NCI-H1694 (cell line): Measurements from ENCODE around the gene CPNE6.

Experiments used
- DNase-seq: peaks from one replicate; lab custom pipeline; 2025; lab: John Stamatoyannopoulos, UW

The CPNE6 gene

DNA sequence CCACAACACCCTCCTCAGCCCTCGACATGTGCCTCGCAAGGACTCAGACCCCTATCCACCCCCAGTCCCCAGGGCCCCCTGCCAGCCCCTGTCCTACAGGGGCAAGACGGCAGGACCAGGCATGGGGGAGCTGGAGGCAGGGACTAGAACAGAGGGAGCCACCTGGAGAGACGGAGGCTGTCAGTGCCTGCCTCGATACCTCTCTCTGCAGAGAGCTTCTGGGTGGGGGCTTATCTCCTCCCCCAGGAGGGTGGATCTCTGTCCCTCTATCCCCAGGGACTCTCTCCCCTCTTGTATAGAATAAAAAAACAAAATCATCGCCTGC lies 2.0 kb upstream of the CPNE6 start:
- no peak for DNase-seq

DNA sequence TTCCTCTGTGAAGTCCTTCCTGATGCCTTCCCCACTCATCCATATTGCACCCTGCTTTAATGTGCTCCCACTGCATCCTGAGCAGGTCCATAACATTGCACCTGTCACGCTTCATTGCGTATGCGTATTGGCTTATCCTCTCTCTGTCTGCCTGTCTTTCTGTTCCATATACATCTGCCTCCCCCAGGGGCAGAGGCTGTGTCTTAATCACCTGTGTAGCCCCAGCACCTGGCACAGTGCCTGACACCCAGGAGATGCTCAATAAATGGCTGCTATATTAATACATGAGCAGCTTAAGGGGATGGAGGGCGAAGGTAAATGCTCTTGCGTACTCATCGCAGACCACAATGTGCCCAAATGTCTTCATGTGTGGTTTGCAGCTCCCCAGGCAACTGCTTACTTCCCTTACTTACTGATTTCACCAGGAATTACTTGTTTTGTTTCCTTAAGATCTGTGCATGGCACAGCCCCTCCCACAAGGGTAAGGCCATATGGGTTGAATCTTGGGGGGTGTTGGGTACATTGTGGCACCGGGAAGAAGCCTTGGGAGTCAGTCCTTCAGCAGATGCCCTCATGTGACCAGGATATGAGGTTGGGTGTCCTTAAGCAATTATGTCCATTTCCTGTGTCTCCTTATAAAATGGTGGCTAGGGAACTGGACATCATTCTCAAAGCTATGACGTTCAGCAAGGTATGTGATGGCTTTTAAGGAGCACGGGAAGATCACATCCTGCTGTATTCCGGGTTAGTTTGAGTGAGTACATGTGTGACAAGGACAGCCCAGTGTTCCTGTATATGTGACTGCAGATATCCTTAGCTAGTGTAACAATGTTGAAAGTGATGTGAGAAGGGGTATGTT lies 848 bp upstream of the CPNE6 start:
- DNase-seq = no peak

DNA sequence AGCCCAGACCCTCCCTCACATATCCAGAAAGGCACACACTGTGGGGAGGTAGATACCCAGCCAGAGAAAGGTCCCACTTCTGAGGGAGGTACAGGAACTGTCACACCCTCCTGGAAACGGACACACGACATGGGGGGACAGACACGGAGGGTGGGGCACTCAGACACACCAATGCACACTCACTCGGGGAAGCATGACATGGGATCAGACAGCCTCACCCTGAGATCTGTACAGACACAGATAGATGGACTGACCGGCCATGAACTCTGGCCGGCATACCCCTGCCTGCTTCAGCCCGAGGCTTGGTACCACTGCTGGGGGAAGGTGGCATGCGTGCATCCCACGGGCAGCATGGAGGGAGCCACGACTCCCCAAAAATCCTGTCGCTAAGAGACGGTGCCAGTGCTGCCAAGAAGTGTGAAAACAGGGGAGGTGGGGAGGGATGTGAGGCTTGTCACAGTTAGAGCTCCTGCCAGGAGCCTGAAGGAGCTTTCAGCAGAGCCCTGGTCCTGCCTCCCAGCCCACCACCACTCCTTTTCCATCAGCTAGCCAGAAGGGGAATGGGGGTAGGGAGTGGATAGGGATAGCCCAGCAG lies 571 bp downstream of the CPNE6 start:
- no peak for DNase-seq

DNA sequence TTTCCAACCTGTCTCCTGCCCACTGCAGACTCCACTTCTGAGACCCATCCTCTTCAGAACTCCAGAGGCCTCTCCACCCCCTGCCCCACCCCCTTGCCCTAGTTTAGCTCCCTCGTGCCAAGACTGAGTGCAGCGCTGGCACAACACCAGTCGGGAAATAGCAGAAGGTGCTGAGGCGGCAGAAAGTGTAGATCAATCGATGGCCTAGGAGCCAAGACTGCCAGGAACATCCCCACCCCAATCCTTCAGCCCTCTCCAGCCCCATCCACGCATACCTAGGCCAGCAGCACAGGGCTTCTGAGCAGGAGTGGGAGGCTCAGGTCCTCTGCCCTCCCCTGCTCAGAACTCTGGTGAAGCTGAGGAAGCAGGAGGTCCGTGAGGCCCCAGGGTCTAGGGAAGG lies 1.1 kb downstream of the CPNE6 start:
- DNase-seq = no peak

DNA sequence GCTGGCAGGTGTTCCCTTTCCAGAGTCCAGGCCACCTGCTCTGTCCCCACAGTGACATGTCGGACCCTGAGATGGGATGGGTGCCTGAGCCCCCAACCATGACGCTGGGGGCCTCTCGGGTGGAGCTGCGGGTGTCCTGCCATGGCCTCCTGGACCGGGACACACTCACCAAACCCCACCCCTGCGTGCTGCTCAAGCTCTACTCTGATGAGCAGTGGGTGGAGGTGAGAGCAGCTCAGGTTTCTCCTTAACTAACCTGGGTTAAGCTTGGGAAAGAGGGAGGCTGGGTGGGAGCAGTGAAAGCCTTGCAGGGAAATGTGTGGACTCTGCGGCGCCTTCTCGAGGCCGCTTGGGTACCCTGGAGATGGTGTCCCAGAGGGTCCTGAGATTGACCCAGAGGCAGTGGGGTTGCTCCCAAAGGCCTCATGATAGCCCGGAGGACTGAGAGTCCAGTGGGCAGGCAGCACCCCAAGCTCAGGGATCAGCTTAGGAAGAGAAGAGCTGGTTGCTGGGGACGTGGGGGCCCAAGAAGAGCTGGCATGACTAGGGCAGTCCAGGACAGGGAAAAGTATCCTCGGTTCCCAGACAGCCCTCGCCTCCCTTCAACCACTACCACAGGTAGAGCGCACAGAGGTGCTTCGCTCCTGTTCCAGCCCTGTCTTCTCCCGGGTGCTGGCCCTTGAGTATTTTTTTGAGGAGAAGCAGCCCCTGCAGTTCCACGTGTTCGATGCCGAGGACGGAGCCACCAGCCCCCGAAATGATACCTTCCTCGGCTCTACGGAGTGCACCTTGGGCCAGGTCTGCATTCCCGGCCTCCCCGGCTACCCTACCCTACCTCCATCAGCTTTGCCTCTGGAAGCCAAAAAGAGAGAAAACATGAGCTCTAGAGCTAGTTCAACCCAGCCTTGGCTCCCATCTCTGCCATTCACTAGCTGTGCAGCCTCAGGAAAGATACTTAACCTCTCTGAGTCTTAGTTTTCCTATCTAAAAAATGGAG lies 1.8 kb downstream of the CPNE6 start:
- DNase-seq = no peak

DNA sequence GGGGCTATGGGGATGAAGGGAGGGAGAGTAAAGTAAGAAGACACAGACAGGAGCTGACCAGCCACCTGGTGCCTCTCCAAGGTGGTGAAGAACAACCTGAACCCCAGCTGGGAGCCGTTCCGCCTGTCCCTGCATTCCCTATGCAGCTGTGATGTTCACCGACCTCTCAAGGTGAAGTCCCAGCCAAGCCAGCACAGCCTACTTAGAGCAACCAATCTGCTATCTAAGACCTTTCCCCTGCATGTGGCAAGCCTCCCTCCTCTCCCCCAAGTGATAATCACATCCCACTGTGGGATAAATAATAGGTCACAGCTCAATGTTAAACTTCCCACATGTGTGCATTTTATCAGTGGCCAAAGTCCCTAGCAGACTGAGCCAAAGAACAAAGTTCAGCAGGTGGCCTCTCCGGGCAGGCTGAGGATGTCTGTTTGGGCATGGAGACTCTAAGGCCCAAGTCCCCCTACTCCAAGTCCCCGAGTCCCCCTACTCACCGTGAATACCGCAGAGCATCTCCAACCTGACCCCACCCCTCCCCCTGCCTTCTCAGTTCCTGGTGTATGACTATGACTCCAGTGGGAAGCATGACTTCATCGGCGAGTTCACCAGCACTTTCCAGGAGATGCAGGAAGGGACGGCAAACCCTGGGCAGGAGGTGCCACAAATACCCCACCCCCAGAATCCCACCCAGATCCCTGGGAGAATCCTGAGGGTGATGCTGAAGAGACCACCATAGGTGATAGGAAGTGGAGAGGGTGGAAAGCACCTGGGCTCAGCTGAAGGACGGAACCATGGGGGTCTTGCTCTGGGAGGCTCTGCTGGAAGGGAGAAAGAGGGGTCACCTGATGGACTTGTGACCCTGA lies 3.5 kb downstream of the CPNE6 start:
- DNase-seq = no peak

DNA sequence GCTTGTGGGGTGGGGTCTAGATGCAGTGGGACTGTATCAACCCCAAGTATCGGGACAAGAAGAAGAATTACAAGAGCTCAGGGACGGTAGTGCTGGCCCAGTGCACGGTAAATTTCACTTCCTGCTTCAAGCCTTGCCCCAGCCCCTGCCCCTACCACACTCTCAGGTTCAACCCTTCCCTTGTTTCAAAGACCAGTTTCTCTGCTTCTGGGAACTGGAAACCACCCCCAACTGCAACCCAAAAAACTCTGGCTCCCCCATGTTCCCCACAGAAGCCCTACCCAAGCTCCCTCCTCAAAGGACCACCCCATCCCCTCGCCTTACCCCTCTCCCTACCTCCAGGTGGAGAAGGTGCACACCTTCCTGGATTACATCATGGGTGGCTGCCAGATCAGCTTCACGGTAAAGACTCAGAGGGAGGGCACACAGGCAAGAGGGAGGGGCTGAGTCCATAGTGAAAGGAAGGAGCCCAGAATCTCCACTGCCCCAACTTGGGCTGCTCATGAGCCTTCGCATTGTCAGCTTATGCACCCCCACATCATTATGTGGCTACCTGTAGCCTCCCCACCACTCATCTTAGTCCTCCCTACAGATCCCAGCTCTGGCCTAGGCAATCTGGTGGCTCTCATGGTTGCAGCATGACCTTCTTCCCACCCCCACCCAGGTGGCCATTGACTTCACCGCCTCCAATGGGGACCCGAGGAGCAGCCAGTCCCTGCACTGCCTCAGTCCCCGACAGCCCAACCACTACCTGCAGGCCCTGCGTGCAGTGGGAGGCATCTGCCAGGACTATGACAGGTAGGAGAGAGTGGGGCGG lies 4.3 kb downstream of the CPNE6 start:
- no peak for DNase-seq

DNA sequence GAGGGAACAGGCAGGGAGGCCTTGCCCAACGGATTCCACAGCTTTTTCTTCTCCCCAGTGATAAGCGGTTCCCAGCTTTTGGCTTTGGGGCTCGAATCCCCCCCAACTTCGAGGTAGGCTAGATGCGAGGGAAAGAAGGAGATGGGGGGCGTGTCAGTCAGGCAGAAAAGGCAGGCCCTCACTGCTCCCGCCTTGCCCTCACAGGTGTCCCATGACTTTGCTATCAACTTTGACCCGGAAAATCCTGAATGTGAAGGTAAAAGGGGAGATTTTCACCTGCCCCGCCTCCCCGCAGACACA lies 4.9 kb downstream of the CPNE6 start:
- no peak for DNase-seq

DNA sequence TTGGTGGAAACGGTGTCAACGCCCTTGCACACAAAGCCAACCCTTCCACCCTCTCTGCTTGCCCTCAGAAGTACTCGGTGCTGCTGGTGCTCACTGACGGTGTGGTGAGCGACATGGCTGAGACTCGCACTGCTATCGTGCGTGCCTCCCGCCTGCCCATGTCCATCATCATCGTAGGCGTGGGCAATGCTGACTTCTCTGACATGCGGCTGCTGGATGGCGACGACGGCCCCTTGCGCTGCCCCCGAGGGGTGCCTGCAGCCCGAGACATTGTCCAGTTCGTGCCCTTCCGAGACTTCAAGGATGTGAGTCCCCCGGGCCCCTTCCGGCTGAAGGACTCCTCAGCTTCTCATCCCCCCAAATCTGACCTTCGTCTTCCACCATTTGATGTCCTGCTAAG lies 5.7 kb downstream of the CPNE6 start:
- DNase-seq = no peak

DNA sequence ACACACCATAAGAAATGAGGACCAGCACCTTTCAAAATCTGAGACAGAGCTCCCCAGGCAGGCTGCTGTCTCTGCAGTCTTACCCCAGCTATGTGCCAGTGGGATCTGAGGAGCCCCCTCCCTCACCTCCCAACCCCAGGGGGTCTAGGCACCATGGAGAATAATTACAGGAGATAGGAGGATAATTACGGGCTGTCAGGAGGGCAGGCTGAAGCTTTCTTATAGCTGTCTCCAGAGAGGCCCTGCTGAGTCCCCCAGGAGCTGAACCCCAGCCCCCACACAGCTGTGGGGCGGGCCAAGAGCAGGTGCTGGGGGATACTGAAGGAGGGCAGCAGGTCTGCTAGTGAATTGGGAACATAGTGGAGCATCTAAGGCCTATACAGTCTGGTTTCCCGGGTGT lies 6.8 kb downstream of the CPNE6 start:
- DNase-seq = no peak

DNA sequence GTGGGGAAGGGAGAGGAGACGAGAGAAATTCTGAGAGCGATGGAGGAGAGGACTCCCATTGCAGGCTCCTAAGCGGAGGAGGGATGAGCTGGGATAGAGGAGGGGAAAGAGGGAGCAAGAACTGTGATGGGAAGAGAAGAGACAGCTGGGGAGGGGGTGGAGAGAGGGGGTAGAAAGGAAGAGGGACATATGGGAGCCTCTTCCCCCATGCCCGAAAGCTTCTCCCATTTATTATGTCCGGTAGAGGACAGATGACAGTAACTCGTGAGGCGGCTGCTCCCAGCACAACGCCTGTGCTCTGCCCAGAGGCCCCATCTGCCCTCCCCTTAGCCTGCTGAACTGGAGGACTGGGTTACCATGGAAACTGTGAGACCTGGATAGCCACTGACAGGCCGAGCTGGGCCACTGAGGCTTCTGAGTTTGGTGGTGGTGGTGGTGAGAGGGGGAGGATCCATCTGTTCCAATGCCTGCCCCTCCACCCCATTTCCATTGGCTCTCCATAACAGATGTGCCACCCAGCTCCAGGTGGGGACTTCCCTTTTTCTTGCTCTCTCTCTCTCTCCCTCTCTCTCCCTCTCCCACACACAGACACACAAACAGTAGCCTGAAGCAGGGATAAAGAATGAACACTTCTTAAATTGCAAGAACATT lies 8.3 kb downstream of the CPNE6 start:
- peak; percentile 96 for DNase-seq

DNA sequence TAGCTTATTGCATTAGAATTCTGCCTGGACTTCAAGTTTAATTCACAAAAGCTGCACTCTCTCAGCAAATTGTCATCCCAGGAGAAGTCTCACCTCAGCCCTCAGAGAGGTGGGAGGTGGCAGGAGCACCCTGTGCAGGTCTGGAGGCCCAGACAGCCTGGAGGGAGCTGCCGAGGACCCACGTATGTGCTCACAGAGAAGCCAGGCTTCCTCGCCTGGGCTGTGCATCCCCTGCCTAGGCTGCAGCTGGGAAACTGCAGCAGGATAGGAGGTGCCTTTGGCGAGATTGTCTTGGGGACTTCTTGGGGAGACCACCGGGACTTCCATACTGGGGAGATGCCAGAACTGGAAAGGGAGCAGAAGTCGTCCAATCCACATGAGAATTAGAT lies 8.8 kb downstream of the CPNE6 start:
- DNase-seq = no peak

DNA sequence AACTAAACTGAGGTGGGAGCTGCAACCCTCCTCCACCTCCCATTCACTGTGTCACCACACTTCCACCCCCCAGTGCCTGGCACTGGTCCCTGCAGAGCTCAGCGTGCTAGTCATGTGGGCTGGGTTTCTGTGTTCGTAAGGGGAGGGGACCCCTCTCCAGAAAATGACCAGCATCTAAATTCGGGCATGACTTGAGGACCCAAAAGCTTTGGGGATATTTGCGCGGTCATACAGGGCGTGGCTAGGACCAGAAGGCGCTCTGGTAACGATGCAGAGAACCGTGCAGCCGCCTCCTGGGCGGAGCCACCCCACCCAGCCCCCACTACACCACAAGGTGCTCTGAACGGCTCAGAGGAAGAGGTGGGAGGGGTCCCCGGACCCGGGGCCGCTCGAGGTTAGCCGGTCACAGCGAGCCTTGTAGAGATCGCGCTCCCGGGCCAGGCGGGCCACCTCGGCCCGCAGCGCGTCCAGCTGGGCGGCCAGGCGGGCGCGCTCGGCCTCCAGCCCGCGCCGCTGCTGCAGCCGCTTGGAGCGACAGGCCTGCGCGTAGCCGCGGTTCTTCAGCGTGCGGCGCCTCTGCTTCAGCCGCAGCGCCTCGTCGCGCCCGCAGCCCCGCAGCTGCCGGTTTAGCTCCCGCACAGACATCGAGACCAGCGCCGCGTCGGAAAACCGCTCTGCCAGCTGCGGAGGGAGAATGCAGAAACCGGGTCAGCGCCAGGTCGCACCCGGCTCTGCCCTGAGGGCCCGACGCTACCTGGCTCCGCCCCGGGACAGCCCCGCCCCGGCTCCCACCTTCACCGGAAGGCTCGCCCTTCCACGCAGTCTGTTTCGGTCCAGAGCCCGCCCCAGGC lies 9.8 kb downstream of the CPNE6 start:
- DNase-seq = peak; percentile 80

DNA sequence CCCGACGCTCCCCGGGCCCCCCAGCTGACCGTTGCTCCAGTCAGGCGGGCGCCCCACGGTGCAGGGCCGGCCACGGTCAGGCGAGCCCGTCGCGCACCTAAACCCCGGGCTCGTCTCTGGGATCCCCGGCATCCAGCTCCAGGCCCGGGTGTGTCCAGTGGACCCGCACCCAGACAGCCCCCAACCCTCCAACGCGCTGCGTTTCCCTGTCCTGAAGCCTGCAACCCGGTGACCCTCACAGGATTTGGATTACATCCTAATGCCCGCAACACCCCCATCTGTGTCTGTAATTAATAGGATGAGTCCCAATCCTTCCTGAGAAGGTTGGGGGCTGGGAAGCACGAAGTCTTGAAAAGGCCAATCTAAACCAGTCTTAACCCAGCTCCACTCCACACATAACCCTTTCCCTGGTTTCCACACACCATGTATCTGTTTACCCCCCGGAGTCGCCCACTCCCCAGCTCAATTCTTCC lies 10.4 kb downstream of the CPNE6 start:
- no peak for DNase-seq

DNA sequence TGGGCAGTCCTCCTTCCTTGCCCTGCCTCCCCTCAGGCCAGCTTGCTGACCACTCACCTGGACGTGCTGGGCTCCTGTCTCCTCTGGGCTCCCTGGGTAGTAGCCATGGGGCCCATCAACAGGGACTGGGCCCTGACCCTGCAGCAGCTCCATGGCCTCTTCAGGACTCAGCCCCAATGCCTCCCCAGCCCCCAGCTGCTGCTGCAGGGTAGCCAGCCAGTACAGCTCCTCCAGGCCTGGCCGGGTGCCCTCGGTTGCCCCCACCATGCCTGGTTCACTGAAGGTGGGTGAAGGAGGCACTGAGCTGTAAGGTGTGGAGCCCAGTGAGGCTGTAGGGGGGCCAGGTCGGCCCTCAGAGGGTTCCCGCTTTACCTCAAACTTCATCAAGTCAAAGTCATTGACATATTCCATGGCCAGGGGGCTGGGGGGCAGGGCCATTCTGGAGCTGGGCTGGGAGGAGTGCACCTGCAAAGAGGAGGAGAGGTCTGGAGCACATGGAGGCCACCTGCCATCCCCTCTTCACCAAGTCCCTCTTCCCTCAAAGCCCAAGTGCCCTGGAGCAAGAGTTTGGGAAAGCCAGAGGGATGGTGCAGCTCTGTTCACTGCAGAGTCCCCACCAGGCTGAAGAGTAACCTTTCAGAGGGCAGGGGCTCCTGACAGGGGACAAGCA lies 11.2 kb downstream of the CPNE6 start:
- DNase-seq = no peak

DNA sequence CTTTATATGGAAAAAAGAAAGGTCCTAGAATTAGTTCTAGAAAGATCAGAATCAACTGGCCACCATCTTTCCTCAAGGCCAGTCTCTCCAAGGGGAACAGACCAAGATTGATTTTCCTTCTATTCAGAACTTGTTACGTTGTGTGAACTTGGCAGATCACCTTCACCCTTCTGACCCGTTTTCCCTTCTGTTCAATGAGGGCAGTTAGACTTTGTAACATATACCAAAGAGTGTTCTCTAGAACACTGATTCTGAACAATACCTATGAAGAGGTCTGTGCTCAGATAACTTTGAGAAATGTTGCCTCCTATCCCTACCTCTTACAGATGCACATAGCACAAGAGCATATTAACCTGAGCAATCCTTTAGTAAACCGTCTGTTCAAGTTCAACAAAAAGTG lies 12.1 kb downstream of the CPNE6 start:
- DNase-seq = no peak

DNA sequence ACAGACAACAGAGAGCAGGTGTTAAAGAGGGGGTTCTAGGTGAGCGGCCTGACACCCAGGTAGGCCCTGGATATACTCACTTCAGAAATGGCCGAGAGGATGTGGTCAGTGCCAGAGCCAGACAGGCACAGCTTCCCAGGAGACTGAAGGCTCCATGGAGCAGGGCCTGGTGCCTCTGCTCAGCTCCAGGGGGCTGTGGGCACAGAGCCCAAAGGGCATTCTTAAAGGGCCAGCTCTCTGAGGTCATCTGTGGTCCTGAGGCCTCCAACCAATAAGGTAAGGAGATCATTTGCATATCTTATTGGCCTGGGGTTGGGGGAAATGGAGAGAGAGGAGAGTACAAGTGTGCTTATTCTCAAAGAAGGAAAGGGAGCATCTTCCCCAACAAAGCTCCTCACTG lies 13.1 kb downstream of the CPNE6 start:
- DNase-seq = no peak

DNA sequence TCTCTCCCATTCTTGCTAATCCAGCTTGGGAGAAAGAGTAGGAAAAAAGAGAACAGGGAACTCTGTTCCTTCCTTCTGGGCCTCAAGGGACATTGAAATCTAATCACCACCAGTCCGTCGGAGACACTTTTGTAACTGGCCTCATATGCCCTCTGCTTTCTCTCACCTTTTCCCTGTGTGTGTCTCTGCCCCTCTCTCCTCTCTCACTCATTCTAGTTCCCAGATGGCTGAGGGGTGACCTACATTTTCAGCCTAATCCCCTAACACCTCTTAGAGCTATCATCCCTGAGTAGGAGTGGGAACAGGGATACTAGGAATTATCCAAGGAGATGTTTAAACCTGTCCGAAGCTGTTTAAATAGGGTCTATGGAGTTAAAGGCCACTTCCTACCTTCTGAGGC lies 13.9 kb downstream of the CPNE6 start:
- DNase-seq = no peak
